ENCODE measurements around the gene HNRNPF.

DNA sequence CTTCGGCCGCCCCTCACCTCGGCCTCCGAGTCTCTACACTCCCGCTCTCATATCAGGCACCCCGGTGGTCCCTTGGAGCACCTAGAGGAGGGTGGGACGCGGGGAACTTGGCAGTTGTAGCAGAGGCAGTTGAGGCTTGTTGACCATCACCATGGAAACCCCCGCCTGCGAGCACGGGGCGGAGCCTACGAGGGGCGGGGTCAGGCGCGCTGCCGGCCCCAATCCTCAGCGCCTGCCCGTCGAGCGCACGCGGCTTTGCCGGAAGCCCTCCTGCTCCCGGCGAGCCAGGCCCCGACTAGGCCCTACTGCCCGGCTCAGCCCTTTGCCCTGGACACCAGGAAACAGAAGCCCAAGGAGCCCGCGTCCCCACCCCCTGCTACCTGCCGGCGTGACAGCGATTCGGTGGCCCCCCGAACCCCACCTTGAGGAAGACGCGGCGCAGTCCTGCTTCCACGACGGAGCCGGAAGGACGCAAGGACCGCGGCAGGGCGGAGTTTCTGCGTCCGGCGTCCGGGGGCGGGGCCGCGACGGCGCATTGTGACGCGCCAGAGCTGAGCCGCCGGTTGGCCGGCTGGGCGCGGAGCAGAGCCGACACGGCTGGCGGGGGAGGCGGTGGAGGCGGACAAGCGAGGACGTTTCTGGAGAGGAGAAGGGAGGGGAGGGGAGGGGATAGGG is at the start of gene HNRNPF:
- TF ChIP-seq, protein P1, sequence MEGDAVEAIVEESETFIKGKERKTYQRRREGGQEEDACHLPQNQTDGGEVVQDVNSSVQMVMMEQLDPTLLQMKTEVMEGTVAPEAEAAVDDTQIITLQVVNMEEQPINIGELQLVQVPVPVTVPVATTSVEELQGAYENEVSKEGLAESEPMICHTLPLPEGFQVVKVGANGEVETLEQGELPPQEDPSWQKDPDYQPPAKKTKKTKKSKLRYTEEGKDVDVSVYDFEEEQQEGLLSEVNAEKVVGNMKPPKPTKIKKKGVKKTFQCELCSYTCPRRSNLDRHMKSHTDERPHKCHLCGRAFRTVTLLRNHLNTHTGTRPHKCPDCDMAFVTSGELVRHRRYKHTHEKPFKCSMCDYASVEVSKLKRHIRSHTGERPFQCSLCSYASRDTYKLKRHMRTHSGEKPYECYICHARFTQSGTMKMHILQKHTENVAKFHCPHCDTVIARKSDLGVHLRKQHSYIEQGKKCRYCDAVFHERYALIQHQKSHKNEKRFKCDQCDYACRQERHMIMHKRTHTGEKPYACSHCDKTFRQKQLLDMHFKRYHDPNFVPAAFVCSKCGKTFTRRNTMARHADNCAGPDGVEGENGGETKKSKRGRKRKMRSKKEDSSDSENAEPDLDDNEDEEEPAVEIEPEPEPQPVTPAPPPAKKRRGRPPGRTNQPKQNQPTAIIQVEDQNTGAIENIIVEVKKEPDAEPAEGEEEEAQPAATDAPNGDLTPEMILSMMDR (IDR thresholded peaks at IDR 0.05), result no peak
- TF ChIP-seq, protein P2, sequence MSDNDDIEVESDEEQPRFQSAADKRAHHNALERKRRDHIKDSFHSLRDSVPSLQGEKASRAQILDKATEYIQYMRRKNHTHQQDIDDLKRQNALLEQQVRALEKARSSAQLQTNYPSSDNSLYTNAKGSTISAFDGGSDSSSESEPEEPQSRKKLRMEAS (CRISPR knock-in tag; IDR thresholded peaks at IDR 0.05), result peak; percentile 96
- TF ChIP-seq NR3C1 (CRISPR knock-in tag; conservative IDR thresholded peaks at IDR 0.05; ENCODE audit: low read depth), result no peak
- TF ChIP-seq ATF3 (CRISPR knock-in tag; conservative IDR thresholded peaks at IDR 0.05), result 0 out of 2 replicates have a peak, but pooled peaks have one; percentile 71
